Measurements from ENCODE around the gene CNTN1.

DNA sequence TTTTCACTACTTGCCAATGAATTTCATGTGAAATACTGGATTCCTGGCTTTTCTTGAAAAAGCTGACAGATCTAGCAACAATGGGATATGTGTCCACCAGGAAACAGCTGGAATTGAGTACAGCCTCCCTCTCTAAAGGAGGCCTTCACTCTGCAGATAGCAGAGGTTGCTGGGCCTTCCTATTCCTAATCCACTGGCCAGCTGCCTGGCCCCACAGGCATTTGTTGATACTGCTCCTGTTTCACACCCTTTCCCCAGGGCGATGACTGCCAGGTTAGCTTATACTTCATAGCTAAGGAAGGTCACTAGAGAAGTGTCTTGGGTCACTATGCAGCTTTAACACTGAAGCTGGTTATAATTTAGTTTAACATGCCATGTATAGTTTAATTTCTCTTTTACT is 408.3 kb downstream of the CNTN1 start:
- TF ChIP-seq CTCF (IDR thresholded peaks at IDR 0.05; ENCODE audit: poor library complexity, severe bottlenecking): no peak
- no peak for TF ChIP-seq EZH2 (IDR thresholded peaks at IDR 0.05; ENCODE audit: borderline replicate concordance, insufficient read depth, low read length, poor library complexity, severe bottlenecking)
- no peak for TF ChIP-seq POLR2AphosphoS5 (IDR thresholded peaks at IDR 0.05)

All from neural cell (in vitro differentiated cells).